Measurements from ENCODE around the gene IL10. TPM values are rescaled to one million over a fixed set of nuclear protein-coding genes. Genes with fewer than 3 reads are reported as not detected.

Gene IL10
- total RNA-seq, 2 experiments from 2014 or later = not detected

GRCh38 chr1:206752481-206752880 lies 19.8 kb downstream of the IL10 start:
- DNase-seq (ENCODE audit: low spot score) = no peak
- Histone ChIP-seq H3K4me3 (ENCODE audit: low read depth, low read length, poor library complexity, severe bottlenecking) (no peak overlapping the region), H3K4me2 (ENCODE audit: low read length) (no peak overlapping the region), H3K4me1 (ENCODE audit: insufficient read depth, low read length, poor library complexity, severe bottlenecking) (peaks cover 3% of the 10 kb centered on the region), H2AFZ (ENCODE audit: low read length) (no peak overlapping the region), H3K79me2 (ENCODE audit: insufficient read depth, low read depth, low read length) (no peaks in the 10 kb centered on the region), H3K9me2 (ENCODE audit: insufficient read depth, low read length) (no peaks in the 10 kb centered on the region), H3K27ac (ENCODE audit: low read depth, low read length, poor library complexity, severe bottlenecking) (no peak overlapping the region), H3K9me3 (ENCODE audit: low read length) (no peaks in the 10 kb centered on the region), H4K20me1 (ENCODE audit: insufficient read depth, low read length) (no peaks in the 10 kb centered on the region), H3K36me3 (ENCODE audit: insufficient read depth, low read length) (no peaks in the 10 kb centered on the region)
- CTCF ChIA-PET (ENCODE audit: unreplicated experiment) = no interaction called here
- intact Hi-C loops (cut with micrococcal nuclease; ENCODE audit: unreplicated experiment) = no loop called here
- BruUV-seq (replicated peaks) = no TSS peak
- POLR2A ChIA-PET = interaction anchor here (0.6 kb wide), 1 partner anchor 727 kb away, joined by 4 read pairs; no protein-coding TSS in a partner anchor
- TF ChIP-seq EZH2phosphoT487 (IDR thresholded peaks at IDR 0.05; ENCODE audit: borderline replicate concordance, low read depth, low read length) = no peak
- no peak for TF ChIP-seq CTCF (conservative IDR thresholded peaks at IDR 0.05; ENCODE audit: low read length)

GRCh38 chr1:206751891-206752290 lies 20.4 kb downstream of the IL10 start:
- Histone ChIP-seq H3K36me3 (ENCODE audit: insufficient read depth, low read length) (no peaks in the 10 kb centered on the region), H3K79me2 (ENCODE audit: insufficient read depth, low read depth, low read length) (no peaks in the 10 kb centered on the region), H3K4me3 (ENCODE audit: low read depth, low read length, poor library complexity, severe bottlenecking) (no peak overlapping the region), H3K9me3 (ENCODE audit: low read length) (no peaks in the 10 kb centered on the region), H3K27ac (ENCODE audit: low read depth, low read length, poor library complexity, severe bottlenecking) (no peak overlapping the region), H2AFZ (ENCODE audit: low read length) (no peak overlapping the region), H3K4me2 (ENCODE audit: low read length) (no peak overlapping the region), H3K9me2 (ENCODE audit: insufficient read depth, low read length) (no peaks in the 10 kb centered on the region), H3K4me1 (ENCODE audit: insufficient read depth, low read length, poor library complexity, severe bottlenecking) (no peaks in the 10 kb centered on the region), H4K20me1 (ENCODE audit: insufficient read depth, low read length) (no peaks in the 10 kb centered on the region)
- CTCF ChIA-PET (ENCODE audit: unreplicated experiment) = no interaction called here
- no peak for DNase-seq (ENCODE audit: low spot score)
- BruUV-seq (replicated peaks) = no TSS peak
- intact Hi-C loops (cut with micrococcal nuclease; ENCODE audit: unreplicated experiment) = no loop called here
- TF ChIP-seq CTCF (conservative IDR thresholded peaks at IDR 0.05; ENCODE audit: low read length) (no peak), EZH2phosphoT487 (IDR thresholded peaks at IDR 0.05; ENCODE audit: borderline replicate concordance, low read depth, low read length) (no peak)
- POLR2A ChIA-PET = interaction anchor here (0.6 kb wide), 1 partner anchor 52 kb away, joined by 5 read pairs; no protein-coding TSS in a partner anchor

GRCh38 chr1:206748348-206749030 lies 23.8 kb downstream of the IL10 start:
- H3K4me2 ChIP-seq (ENCODE audit: low read length) = no peak overlapping the region
- no TSS peak for BruUV-seq (replicated peaks)
- ChIA-PET POLR2A (interaction anchor here (0.6 to 1.1 kb wide), 3 partner anchors 10 to 70 kb away, joined by 3 read pairs; no protein-coding TSS in a partner anchor), CTCF (ENCODE audit: unreplicated experiment) (no interaction called here)
- no peaks in the 10 kb centered on the region for H3K36me3 ChIP-seq (ENCODE audit: insufficient read depth, low read length)
- TF ChIP-seq EZH2phosphoT487 (IDR thresholded peaks at IDR 0.05; ENCODE audit: borderline replicate concordance, low read depth, low read length) = no peak
- no peak for TF ChIP-seq CTCF (conservative IDR thresholded peaks at IDR 0.05; ENCODE audit: low read length)
- no peaks in the 10 kb centered on the region for H3K9me3 ChIP-seq (ENCODE audit: low read length)
- no peaks in the 10 kb centered on the region for H3K4me1 ChIP-seq (ENCODE audit: insufficient read depth, low read length, poor library complexity, severe bottlenecking)
- no peaks in the 10 kb centered on the region for H3K79me2 ChIP-seq (ENCODE audit: insufficient read depth, low read depth, low read length)
- H2AFZ ChIP-seq (ENCODE audit: low read length) = no peak overlapping the region
- intact Hi-C loops (cut with micrococcal nuclease; ENCODE audit: unreplicated experiment) = no loop called here
- H3K27ac ChIP-seq (ENCODE audit: low read depth, low read length, poor library complexity, severe bottlenecking) = no peak overlapping the region
- DNase-seq (ENCODE audit: low spot score) = no peak
- H3K9me2 ChIP-seq (ENCODE audit: insufficient read depth, low read length) = no peaks in the 10 kb centered on the region
- H3K4me3 ChIP-seq (ENCODE audit: low read depth, low read length, poor library complexity, severe bottlenecking) = no peak overlapping the region
- H4K20me1 ChIP-seq (ENCODE audit: insufficient read depth, low read length) = no peaks in the 10 kb centered on the region
